Stimulated activated CD4-positive, alpha-beta T cell treated with anti-CD3 and anti-CD28 coated beads, TNF-alpha, amount 100 ng/mL, for 48 hours (primary cell): ENCODE data around the gene ASB14.

Source experiments
- DNase-seq, 3 donors: peaks; one replicate each; pipeline ENCODE4 v3.0.0-alpha.2; 2020; ENCODE audit warnings: low read depth in 3 of 3

The ASB14 gene

DNA sequence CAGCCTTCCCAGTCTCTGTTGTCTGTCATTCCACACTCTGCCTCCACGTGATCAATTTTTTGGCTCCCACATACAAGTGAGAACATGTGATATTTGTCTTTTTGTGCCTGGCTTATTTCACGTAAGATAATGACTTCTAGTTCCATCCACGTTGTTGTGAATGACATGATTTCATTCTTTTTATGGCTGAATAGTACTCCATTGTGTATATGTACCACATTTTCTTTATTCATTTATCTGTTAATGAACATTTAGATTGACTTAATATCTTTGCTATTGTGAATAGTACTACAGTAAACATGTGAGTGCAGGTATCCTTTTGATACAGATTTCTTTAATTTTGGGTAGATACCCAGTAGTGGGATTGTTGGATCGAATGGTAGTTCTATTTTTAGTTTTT lies 31.4 kb downstream of the ASB14 start:
- no peak for DNase-seq

DNA sequence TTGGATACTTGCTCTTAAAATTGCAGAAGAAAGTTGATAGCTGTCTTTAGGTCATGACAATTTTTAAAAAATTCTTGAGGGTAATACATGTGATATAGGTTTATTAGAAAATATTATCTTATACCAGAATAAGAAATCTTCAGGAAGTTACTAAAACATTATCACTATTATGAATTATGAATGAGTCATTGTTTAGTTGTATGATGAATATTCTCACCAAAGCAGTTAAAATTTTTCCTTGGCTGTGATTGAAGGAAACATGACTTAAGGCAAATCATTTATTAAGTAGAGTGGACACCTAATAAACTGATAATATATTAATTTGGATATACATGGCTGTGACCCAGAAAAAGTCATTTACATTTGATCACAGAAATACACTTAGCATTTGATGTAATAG lies 34.8 kb downstream of the ASB14 start:
- no peak for DNase-seq

DNA sequence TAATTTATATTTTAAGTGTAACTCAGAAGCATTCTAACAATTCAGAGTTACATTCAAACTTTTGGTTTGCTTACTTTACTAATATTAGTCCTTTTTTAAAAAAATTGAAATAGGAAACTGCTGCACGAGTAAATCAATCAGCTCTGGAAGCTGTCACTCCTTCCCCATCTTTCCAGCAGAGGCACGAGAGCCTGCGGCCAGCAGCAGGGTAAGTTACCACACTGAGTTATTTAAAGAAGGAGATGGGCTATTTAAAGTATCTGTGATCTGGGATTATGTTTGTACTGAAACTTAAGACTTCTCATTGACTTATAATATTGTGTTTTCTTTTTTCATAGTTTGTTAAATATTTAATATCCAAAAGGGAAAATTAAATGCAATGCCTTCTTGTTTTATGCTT lies 35.6 kb downstream of the ASB14 start:
- DNase-seq: no peak

DNA sequence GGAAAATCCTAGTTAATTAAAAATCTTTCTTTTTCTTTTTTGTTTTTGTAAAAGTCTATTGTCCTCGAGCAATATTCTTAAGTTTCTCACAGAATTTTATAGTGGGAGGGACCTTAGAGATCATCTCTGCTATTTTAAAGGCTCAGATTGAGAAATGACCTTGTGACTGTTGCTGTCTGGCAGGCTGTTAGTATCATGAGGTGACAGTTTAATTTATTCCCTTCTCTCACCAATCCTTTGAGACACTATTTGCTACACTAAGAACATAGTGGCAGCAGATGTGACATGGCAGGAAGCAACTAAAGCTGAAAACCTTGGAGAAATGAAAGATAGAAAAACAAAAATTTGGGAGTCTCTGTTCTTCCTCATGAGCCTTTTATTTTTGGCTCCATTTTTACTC lies 40.1 kb downstream of the ASB14 start:
- DNase-seq: no peak

DNA sequence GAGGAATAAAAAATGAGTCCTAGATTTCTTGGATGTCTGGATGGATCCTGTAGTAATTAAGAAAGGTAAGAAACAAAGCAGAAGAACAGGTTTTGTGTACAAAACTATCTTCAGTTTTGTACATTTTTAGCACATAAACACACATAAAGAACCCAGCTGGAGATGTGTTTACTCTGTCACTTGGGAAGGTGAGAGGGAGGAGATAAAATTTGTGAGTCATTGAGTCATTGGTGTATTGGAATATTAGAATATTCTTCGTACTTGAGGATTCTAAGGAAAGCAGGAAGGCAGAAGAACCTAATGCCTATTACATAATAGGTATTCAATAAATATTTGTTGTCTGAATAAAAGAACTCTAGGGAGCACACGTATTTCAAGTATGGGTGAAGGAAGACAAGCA lies 47.5 kb downstream of the ASB14 start:
- DNase-seq: no peak

DNA sequence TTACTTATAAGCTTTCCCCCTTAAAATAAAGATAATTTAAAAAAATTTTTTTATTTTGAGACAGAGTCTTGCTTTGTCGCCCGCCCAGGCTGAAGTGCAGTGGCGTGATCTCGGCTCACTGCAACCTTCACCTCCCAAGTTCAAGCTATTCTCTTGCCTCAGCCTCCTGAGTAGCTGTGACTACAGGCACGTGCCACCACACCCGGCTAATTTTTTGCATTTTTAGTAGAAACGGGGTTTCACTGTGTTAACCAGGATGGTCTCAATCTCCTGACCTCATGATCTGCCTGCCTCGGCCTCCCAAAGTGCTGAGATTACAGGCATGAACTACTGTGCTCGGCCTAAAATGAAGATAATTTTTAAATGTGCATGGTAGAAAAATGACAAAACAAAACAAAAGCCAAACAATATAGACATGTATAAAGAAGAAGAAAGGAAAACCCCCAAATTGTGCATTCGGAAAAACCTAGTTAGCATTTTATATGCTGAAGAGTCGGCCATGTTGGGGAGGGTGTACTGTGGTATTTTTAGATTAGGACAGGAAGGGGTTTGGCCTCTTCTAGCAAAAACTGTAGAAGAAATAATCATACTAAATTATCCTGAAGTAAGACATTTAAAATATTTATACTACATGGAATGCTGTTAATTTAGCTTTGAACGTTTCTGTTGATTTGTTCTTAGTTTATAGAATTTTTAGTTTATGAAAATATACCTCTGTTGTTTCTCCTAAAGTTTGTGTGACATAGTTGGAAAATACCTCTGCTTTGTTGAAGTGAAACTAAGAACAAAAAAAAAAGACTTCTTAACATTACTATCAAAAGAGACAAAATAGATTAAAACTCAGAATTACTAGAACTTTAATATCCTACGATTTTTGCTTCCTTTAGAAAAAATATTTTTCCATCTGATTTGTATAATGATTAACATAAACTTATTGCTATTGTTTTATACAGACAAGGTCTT lies 57.6 kb downstream of the ASB14 start:
- DNase-seq: no peak

DNA sequence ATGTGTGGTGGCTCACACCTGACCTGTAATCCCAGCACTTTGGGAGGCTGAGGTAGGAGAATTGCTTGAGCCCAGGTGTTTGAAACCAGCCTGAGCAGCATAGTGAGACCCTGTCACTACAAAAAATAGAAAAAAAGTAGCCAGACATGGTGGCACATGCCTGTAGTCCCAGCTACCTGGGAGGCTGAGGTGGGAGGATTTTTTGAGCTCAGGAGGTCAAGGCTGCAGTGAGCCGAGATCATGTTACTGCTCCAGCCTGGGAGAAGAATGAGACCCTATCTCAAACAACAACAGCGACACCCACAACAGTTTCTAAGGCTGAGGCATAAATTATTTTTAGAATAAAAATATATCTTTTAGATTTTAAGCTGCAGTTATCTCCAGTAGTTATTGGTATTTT lies 58.7 kb downstream of the ASB14 start:
- no peak for DNase-seq

DNA sequence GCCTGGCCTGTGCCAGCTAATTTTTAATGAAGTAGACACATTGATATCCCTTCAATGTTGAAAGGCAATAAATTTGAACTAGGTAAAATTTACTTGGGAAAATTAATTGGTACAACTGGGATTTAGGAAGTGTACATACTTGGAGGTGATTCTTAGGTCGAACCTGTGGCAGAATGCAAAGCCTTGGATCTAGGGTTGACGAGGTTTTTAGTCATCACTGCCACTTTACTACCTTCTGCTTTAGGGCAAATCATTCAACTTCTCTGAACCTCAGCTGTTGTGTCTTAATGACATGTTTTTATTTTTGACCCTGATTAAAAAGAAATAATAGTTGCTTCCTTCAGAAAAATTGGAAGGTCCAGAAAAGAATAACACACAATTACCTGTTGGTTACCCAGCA lies 62.5 kb downstream of the ASB14 start:
- no peak for DNase-seq

DNA sequence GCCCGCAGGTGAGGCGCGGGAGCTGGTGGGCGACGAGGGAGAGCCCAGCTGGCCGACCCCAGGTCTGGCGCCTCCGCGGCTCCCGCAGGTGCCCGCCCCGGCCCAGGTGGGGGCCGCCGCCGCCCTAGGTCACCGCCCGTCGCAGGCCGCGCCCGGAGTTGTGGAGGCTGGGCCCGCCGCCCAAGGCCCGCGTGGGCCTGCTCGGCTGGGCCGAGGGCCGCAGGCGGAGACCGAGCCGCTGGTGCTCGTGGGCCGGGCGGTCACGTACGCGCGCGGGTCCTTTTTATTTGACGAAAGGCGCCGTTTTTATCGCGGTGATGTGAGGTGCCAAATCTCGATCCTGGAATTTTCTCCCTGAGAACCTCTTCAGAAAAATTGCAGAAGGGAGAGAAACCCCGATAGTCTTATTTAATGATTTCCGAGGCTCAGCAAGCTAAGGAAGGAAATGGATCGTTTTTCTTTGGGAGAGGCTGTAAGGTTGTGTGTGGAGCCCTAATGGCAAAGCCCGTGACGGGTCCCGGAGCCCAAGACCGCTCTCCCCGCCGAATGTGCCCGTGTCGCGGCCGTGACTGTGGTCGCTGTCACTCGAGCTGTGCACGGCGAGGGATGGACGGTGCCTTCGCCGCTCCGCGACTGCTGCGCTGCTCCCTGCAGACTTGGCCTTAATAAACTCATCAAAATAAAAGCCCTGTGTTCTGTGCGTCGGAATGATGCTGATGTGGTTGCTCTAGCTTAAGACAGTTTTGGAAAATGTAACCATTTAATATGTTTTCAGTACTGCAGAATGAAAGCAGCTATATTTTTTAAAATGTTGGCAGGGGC lies 64.3 kb downstream of the ASB14 start:
- DNase-seq: peak in 1 of 3 donors; percentile 27

DNA sequence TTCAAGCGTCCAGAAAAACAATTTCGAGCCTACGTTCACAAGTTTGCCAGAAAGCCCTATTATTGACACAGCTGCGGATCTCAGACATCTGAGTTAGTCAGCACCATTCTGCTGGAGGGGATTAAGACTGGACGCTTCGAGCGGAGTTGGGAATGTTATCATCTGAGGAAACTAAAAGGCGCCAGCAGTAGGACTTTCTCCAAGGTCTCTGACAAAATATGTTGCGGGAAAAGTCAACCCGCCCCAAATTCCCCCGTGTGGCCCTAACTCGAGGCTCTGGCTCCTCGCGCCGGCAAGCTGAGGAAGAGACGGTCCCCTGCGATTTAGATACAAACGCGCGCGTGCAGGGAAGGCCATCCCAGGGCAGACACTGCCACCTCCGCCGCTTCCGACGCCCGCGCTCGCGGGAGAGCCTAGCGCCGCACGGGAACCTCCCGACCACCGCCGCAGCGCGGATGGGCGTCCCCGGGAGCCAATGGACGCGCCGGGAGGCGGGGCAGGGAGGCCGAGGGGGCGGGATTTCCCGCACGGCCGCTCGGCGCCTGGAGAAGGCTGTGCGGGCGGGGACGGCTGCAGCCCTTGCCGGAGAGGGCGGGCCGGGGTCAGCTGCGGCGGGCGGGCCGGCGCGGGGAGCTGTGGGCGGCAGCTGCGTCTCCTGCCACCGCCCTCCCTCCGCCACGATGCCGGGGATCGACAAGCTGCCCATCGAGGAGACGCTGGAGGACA lies 65.1 kb downstream of the ASB14 start, which contains the start of gene APPL1:
Gene APPL1, plus strand, starts transcription at position 526 of the 726 bp plus-strand sequence. Its CDS starts 155 bp downstream, at position 681.
- DNase-seq: peak; percentile 76 to 86 (median 82)

DNA sequence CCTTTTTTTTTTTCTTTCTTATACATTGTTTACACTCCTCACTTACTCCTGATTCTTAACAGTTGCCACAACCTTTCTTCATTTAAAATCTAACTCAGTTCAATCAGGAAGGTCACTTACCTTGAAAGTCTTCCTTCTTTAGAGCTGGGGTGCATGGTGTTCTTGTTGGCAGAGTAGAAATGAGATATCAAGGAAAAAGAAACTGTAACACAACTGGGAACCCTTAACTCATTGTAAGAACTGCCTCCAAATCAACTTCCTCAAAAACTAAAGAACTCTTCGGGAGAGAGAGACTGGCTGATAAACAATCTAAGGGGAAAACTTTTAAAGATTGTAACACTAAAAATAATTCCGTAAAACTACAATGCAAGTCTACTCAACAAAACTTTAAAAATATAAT lies 66.3 kb downstream of the ASB14 start:
- DNase-seq: no peak

DNA sequence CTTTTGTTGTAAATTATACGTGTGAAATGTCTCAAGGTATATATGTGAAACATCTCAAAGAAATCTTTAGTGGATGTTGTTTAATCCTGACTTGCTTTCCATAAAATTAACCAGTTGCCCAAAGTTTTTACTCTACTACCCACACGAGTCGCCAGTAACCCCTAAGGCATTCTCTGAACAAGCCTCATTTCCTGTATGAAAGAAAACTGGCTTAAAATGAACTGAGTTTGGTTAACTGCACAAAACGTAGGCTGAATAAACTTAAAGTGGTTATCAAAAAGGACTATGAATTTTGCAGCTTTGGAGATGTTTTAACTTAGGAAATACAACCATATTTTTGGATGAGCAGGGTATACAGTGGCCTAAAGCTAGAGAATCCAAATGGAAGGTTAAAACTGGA lies 67.6 kb downstream of the ASB14 start:
- DNase-seq: no peak

DNA sequence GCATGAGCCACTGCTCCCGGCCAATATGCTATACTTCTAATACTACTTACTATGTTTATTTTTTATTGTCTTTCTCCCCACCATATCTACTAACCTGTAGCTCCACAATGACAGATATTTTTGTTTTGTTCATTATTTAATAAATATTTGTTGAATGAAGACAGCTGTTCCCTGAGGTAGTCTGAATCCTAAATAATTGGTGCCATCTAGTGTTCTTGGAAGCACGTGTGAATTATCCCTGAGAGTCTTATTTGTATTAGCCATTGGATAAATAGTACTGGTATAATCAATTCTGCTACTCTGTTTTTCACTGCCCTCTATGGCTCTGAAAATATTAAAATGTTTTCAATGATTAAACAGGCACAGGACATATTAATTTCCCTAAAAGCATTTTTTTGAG lies 70.6 kb downstream of the ASB14 start:
- no peak for DNase-seq
